DMS153 treated with DMSO at 0.1 percent for 48 hours (cell line): ENCODE results near the gene SLC4A4.
A peak's percentile ranks its signal among the peaks of the same experiment; 100 is the strongest.

Experiments used
- DNase-seq: peaks from one replicate; lab custom pipeline; 2025; ENCODE audit not compliant: unreplicated experiment; lab: John Stamatoyannopoulos, UW

Gene SLC4A4

DNA sequence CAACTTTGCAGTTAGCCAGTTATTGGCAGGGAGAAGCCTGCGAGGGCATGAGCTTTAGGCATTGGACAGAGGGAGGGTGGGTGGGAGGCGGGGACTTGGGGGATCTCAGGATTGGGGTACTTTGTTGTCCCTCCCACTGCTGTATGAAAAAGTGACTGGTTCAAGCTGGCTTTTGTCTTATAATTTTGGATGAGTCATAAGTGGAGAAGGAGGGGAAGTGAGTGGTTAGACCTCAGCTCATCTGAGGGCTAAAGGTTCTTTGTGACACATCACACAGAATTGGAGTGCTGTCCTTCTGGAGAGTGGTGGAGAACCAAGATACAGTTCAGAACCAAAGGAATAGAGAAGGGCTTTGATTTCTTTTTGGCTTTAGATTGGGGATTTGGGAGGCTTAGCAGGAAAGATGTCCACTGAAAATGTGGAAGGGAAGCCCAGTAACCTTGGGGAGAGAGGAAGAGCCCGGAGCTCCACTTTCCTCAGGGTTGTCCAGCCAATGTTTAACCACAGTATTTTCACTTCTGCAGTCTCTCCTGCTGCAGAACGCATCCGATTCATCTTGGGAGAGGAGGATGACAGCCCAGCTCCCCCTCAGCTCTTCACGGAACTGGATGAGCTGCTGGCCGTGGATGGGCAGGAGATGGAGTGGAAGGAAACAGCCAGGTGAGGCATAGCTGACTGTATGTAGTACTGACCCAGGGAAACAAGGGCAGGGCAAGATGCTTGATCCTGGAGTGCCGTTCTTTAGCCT, at the start of gene SLC4A4:
Gene SLC4A4, plus strand, starts transcription at position 175 of the 748 bp plus-strand sequence.
- no peak for DNase-seq

GRCh38 chr4:71290074-71290473, 48.7 kb upstream of the SLC4A4 start:
- no peak for DNase-seq

DNA sequence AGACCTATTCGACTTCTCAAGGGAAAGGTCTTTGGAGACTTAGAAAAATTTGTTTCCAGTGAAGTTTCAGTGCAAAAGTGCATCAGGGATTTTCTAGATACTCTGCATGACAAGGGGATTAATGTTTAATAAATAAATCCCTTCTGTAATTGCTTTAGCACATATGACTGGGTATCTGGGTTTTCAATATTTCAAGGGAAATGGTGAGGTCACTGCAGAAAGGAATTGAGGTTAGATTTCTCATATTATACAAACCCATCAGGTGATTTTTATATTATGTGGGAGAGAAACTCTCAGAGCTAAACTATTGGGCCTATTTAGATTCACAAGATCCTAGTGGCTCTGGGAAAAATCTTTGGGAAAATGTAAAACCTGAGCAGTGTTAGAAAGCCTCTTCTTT, 48.3 kb upstream of the SLC4A4 start:
- no peak for DNase-seq

- DNase-seq = no peak
Observed at GRCh38 chr4:71292228-71292627, 46.6 kb upstream of the SLC4A4 start.

DNA sequence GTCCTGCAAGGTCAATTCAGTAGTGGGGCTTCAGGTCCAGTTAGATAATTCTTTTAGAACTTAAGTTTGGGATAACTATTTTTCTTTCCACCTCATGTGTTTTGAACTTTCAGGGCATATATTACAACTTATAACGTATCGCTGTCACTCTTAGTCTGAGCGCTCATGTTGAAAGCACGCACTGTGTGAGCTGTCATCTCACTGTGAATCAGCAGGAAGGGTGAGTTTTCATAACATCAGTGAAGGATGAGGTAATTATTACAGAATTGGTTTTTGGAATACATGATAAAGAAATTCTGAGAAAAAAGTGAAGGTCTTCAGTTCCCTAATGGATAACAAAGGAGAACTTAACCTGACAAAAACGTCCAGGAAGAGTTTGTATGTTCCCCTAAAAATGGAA, 45.1 kb upstream of the SLC4A4 start:
- DNase-seq = no peak

DNA sequence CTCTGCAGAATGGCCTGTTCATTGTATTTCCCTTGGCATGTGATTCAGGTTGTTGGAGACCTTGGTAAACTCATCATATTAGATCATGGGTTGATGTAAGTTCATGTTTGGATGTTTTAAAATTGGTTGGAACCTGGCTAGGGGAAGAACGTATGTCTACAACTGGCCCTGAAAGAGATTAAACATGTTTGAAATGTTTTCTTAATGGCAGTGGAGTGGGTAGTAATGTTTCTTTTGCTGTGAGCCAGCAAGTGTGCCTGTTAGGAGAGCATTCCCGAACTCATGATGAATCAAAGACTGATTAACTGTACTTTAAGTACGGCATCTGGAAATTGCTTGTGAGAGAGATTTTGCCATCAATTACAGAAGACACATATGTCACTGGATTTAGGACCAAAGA, 44.5 kb upstream of the SLC4A4 start:
- no peak for DNase-seq

- no peak for DNase-seq
Observed at GRCh38 chr4:71296945-71297344, 41.9 kb upstream of the SLC4A4 start.

GRCh38 chr4:71300362-71300761, 38.5 kb upstream of the SLC4A4 start:
- DNase-seq = no peak

DNA sequence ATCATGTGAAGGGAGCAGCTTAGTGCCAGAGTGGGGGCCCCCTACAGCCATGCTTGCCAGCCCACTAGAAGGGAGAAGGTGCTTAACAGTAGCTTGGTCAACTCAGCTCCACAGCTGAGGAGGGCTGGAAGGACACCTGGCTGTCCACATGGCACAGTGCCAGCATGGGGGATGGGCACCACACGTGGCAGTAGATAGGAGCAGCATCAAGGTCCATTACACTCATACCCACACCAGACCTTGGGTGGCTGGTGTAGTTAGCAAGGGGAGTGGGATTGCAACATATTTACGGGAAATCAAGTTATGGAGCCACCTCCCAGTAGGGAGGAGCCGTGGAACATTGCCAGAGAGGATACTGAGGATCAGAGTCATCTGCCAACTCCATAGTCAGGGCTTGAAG, 37.9 kb upstream of the SLC4A4 start:
- DNase-seq = no peak

GRCh38 chr4:71303287-71303686, 35.5 kb upstream of the SLC4A4 start:
- DNase-seq = no peak

GRCh38 chr4:71303850-71304249, 35.0 kb upstream of the SLC4A4 start:
- DNase-seq = no peak

- DNase-seq = peak; percentile 30
Observed at GRCh38 chr4:71304289-71304850, 34.5 kb upstream of the SLC4A4 start.

DNA sequence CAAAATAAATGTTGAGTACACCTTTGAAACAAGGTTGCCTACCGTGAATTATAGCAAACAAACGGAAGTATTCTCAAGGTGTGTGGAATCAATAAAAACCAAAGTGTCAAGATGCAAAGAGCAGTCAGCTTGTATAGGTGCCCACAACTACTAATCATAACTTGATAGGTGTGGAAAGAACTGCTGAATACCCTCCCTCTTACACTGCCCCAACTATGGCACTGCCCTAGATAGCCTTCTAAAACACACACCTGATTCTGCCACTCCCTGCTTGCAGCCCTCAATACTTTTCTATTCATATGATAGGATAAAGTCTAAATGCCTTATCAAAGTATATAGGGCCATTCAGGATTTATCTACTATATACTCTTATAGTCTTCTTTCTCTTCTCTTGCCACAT, 31.1 kb upstream of the SLC4A4 start:
- no peak for DNase-seq

DNA sequence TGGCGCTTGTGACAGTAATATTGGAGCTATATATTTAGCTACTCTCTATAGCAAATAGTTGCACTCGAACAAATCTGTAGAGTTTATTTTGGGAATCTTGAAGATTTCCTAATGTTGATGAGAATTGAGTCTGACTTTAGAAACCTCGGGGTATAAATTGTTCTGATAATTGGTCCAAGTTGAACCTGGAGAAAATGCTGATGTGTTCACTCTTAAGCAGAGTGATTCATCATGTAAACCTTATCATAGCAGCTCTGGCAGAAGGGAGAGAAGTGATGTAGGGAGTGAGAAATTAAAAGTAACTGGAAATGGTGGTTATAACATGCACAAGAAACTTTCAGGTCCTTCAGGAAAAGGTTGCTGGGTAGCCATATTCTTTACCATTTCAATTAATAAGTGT, 16.4 kb upstream of the SLC4A4 start:
- DNase-seq = no peak

GRCh38 chr4:71333368-71333767, 5.5 kb upstream of the SLC4A4 start:
- no peak for DNase-seq

DNA sequence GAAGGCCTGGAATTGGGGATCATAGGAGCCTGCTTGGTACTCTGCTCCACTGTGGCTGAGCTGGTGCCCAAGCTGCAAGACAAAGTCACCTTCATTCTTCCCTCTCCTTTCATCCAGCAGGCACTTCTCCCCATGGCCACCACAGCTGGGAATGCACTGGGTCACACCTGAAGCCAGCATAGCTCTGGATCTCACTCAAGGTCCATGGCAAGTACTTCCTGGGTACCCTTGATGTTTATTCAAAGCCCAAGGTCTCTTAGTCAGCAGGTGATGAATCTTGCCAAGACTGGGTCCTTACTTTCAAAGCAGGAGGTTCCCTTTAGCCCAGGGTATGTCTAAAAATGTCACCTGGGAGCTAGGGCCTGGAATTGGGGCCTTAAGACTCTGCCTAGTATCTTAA, 4.9 kb upstream of the SLC4A4 start:
- DNase-seq = no peak

DNA sequence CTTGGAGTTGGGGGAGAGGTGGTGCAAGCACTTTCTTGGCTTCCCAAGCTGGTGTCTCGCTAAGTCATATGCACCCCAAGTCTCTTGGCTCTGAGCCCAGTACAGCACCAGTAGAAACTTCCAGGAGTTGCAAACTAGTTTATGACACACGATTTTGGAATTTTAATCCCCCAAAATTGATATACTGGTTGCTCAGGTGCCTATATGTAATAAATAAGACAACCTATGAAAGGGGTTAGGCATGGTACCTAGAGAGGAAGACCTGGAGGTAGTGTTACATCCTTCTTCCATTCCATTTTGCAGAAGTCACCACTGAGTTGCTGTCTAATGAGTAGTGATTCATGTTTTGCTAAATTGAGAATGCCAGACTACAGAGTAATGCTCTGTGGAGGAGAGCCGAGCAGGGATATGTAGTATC, 4.3 kb upstream of the SLC4A4 start:
- no peak for DNase-seq

GRCh38 chr4:71343670-71344466, 5.0 kb downstream of the SLC4A4 start:
- DNase-seq = no peak

- DNase-seq = no peak
Observed at GRCh38 chr4:71346710-71347109, 7.9 kb downstream of the SLC4A4 start.

DNA sequence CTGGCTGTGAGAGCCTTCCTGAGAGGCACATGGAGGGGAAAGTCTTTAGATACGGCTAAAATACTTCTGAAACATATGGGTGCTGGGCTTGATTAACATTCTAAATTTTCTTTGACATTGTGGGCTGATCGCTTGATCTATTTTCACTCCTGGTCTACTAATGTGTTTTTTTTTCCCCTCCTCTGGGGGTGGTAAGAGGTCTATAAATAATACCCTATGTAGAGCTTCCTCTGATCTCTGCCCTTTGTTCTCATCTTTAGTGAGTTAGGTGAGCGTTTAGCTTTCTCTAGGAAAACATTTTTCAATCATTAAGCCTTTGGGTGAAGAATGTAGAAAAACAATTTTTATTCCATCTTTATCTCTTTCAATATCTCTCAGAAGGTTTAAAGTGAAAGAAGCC, 9.8 kb downstream of the SLC4A4 start:
- DNase-seq = no peak

- no peak for DNase-seq
Observed at GRCh38 chr4:71355045-71355444, 16.2 kb downstream of the SLC4A4 start.

DNA sequence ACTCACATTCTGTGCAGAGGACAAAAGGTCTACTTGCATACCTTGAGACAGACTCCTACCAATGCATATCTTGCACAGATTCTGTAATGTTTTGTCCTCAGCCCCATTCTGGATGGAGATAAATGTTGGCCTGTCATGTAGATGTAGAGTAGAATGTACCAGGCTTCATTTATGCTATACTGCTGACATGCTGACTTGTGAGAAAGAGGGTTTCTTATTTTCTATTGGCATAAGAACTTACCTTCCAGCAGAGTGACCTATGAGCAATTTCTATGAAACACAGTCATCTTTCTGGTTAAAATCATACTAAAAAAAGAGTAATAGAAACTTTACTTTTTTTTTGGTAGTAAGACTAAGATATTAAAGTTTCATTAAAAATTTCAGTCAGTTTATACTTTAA, 17.2 kb downstream of the SLC4A4 start:
- no peak for DNase-seq
